Measurements from ENCODE around the gene ABTB1.

Gene ABTB1

GRCh38 chr3:127646501-127647046 is 26.2 kb upstream of the ABTB1 start:
- no peak for DNase-seq (ENCODE audit: extremely low read depth, insufficient read length)
- no peaks in the 10 kb centered on the region for H3K36me3 ChIP-seq (ENCODE audit: control insufficient read depth, insufficient read depth, low read length)
- H3K27me3 ChIP-seq (replicated peaks; ENCODE audit: control insufficient read depth, insufficient read depth, low read length), result no peaks in the 10 kb centered on the region
- no peak for TF ChIP-seq CTCF (IDR thresholded peaks at IDR 0.05; ENCODE audit: insufficient read depth, low read length, poor library complexity, severe bottlenecking)
- no peak overlapping the region for H3K4me3 ChIP-seq (replicated peaks; ENCODE audit: low read depth, low read length)

- no peak overlapping the region for H3K4me3 ChIP-seq (replicated peaks; ENCODE audit: low read depth, low read length)
- DNase-seq (ENCODE audit: extremely low read depth, insufficient read length), result no peak
- no peak for TF ChIP-seq CTCF (IDR thresholded peaks at IDR 0.05; ENCODE audit: insufficient read depth, low read length, poor library complexity, severe bottlenecking)
- no peaks in the 10 kb centered on the region for H3K36me3 ChIP-seq (ENCODE audit: control insufficient read depth, insufficient read depth, low read length)
- no peaks in the 10 kb centered on the region for H3K27me3 ChIP-seq (replicated peaks; ENCODE audit: control insufficient read depth, insufficient read depth, low read length)
These were observed 25.4 kb upstream of the ABTB1 start for GRCh38 chr3:127647166-127647844.

GRCh38 chr3:127647845-127648204 is 24.9 kb upstream of the ABTB1 start:
- DNase-seq (ENCODE audit: extremely low read depth, insufficient read length), result no peak
- H3K4me3 ChIP-seq (replicated peaks; ENCODE audit: low read depth, low read length), result no peak overlapping the region
- no peaks in the 10 kb centered on the region for H3K36me3 ChIP-seq (ENCODE audit: control insufficient read depth, insufficient read depth, low read length)
- H3K27me3 ChIP-seq (replicated peaks; ENCODE audit: control insufficient read depth, insufficient read depth, low read length), result no peaks in the 10 kb centered on the region
- no peak for TF ChIP-seq CTCF (IDR thresholded peaks at IDR 0.05; ENCODE audit: insufficient read depth, low read length, poor library complexity, severe bottlenecking)

- Histone ChIP-seq H3K4me3 (replicated peaks; ENCODE audit: low read depth, low read length) (no peak overlapping the region), H3K27me3 (replicated peaks; ENCODE audit: control insufficient read depth, insufficient read depth, low read length) (no peaks in the 10 kb centered on the region), H3K36me3 (ENCODE audit: control insufficient read depth, insufficient read depth, low read length) (no peaks in the 10 kb centered on the region)
- DNase-seq (ENCODE audit: extremely low read depth, insufficient read length), result no peak
- TF ChIP-seq CTCF (IDR thresholded peaks at IDR 0.05; ENCODE audit: insufficient read depth, low read length, poor library complexity, severe bottlenecking), result no peak
These were observed 22.5 kb upstream of the ABTB1 start for GRCh38 chr3:127650236-127650635.

- no peak for DNase-seq (ENCODE audit: extremely low read depth, insufficient read length)
- H3K27me3 ChIP-seq (replicated peaks; ENCODE audit: control insufficient read depth, insufficient read depth, low read length), result no peaks in the 10 kb centered on the region
- H3K4me3 ChIP-seq (replicated peaks; ENCODE audit: low read depth, low read length), result no peak overlapping the region
- TF ChIP-seq CTCF (IDR thresholded peaks at IDR 0.05; ENCODE audit: insufficient read depth, low read length, poor library complexity, severe bottlenecking), result no peak
- no peaks in the 10 kb centered on the region for H3K36me3 ChIP-seq (ENCODE audit: control insufficient read depth, insufficient read depth, low read length)
These were observed 21.1 kb upstream of the ABTB1 start for GRCh38 chr3:127651516-127652172.
